SK-N-SH treated with all-trans-retinoic acid at 6 μM for 48 hours (cell line): ENCODE measurements around the gene TMEM11.

Experiments used
- ATAC-seq: fragments of 200-7000 bp; cut with Tn5 transposase; 3 replicates; pipeline ENCODE4 v1.9.1; 2020; ENCODE audit warnings: mild to moderate bottlenecking, moderate library complexity
- ARNTL ChIP-seq: fragments of 450-650 bp; formaldehyde crosslinking; IDR thresholded peaks from 2 replicates; pipeline ENCODE4 v1.5.0; 2020; ENCODE audit warnings: low read depth, mild to moderate bottlenecking, moderate library complexity, borderline replicate concordance
- BACH2 ChIP-seq: fragments of 250-450 bp; sonication (Bioruptor Pico); IDR thresholded peaks from 2 replicates; pipeline ENCODE4 v1.9.0; 2021; ENCODE audit warnings: mild to moderate bottlenecking, borderline replicate concordance
- CSDC2 ChIP-seq: fragments of 250-450 bp; sonication (Bioruptor Pico); IDR thresholded peaks from 2 replicates; pipeline ENCODE4 v1.5.0; 2020; ENCODE audit warnings: mild to moderate bottlenecking, moderate library complexity
- CSRNP3 ChIP-seq: fragments of 250-450 bp; sonication (Bioruptor Pico); IDR thresholded peaks from 2 replicates; pipeline ENCODE4 v1.5.1; 2021; ENCODE audit warnings: mild to moderate bottlenecking, moderate library complexity
- ESRRG ChIP-seq: fragments of 250-450 bp; sonication (Bioruptor Pico); IDR thresholded peaks from 2 replicates; pipeline ENCODE4 v1.6.1; 2021; ENCODE audit warnings: mild to moderate bottlenecking
- GLIS3 ChIP-seq: fragments of 250-450 bp; sonication (Bioruptor Pico); IDR thresholded peaks from 2 replicates; pipeline ENCODE4 v1.5.0; 2020; ENCODE audit warnings: mild to moderate bottlenecking, moderate library complexity
- ISL1 ChIP-seq: fragments of 250-450 bp; sonication (Bioruptor Pico); IDR thresholded peaks from 2 replicates; pipeline ENCODE4 v2.1.2; 2022; ENCODE audit warnings: mild to moderate bottlenecking, moderate library complexity
- OSR1 ChIP-seq: fragments of 250-450 bp; sonication (Bioruptor Pico); IDR thresholded peaks from 2 replicates; pipeline ENCODE4 v1.8.0; 2022; ENCODE audit warnings: moderate library complexity, mild to moderate bottlenecking, inconsistent platforms
- PATZ1 ChIP-seq: fragments of 250-450 bp; sonication (Bioruptor Pico); IDR thresholded peaks from 2 replicates; pipeline ENCODE4 v1.8.0; 2020; ENCODE audit warnings: mild to moderate bottlenecking, moderate library complexity, borderline replicate concordance
- POU6F1 ChIP-seq: fragments of 250-450 bp; sonication (Bioruptor Pico); IDR thresholded peaks from 2 replicates; pipeline ENCODE4 v1.8.0; 2021; ENCODE audit warnings: low read depth, mild to moderate bottlenecking, moderate library complexity, borderline replicate concordance
- PPARA ChIP-seq: fragments of 250-450 bp; sonication (Bioruptor Pico); IDR thresholded peaks from 2 replicates; pipeline ENCODE4 v1.5.0; 2020; ENCODE audit warnings: mild to moderate bottlenecking, borderline replicate concordance
- SNAI2 ChIP-seq: fragments of 250-450 bp; sonication (Bioruptor Pico); IDR thresholded peaks from 2 replicates; pipeline ENCODE4 v1.5.0; 2020; ENCODE audit warnings: mild to moderate bottlenecking, moderate library complexity
- TCF4 ChIP-seq: fragments of 250-450 bp; sonication (Bioruptor Pico); IDR thresholded peaks from 2 replicates; pipeline ENCODE4 v1.8.0; 2021; ENCODE audit warnings: mild to moderate bottlenecking, moderate library complexity, borderline replicate concordance
- TOX ChIP-seq: fragments of 250-450 bp; sonication (Bioruptor Pico); IDR thresholded peaks from 2 replicates; pipeline ENCODE4 v1.8.0; 2021; ENCODE audit warnings: mild to moderate bottlenecking, moderate library complexity, borderline replicate concordance
- TSHZ2 ChIP-seq: fragments of 250-450 bp; sonication (Bioruptor Pico); IDR thresholded peaks from 2 replicates; pipeline ENCODE4 v1.5.0; 2020; ENCODE audit warnings: mild to moderate bottlenecking, moderate library complexity
- ZFP3 ChIP-seq: fragments of 250-450 bp; sonication (Bioruptor Pico); IDR thresholded peaks from 2 replicates; pipeline ENCODE4 v1.5.0; 2020; ENCODE audit warnings: mild to moderate bottlenecking, moderate library complexity
- ZFP30 ChIP-seq: fragments of 450-650 bp; formaldehyde crosslinking; IDR thresholded peaks from 2 replicates; pipeline ENCODE4 v1.5.0; 2022; ENCODE audit warnings: mild to moderate bottlenecking, moderate library complexity
- ZNF565 ChIP-seq: fragments of 450-650 bp; formaldehyde crosslinking; conservative IDR thresholded peaks from 2 replicates; pipeline ENCODE4 v1.5.0; 2020; ENCODE audit warnings: low read depth, mild to moderate bottlenecking, moderate library complexity
- ZNF70 ChIP-seq: fragments of 450-650 bp; formaldehyde crosslinking; IDR thresholded peaks from 2 replicates; pipeline ENCODE4 v1.5.0; 2020; ENCODE audit warnings: mild to moderate bottlenecking, moderate library complexity
- ZNF8 ChIP-seq: fragments of 450-650 bp; formaldehyde crosslinking; IDR thresholded peaks from 2 replicates; pipeline ENCODE4 v1.5.0; 2020; ENCODE audit warnings: mild to moderate bottlenecking, moderate library complexity

TMEM11 gene

GRCh38 chr17:21213638-21214014, 335 bp downstream of the TMEM11 start:
- ATAC-seq, result peak; percentile 36
- TF ChIP-seq SNAI2 (CRISPR knock-in tag), result no peak

- TF ChIP-seq ZNF565 (CRISPR knock-in tag), result no peak
- TF ChIP-seq PATZ1 (CRISPR knock-in tag), result no peak
- TF ChIP-seq ARNTL (CRISPR knock-in tag), result no peak
- ATAC-seq, result no peak
Measured at GRCh38 chr17:21212826-21213637, 929 bp downstream of the TMEM11 start.

- no peak for TF ChIP-seq ISL1 (CRISPR knock-in tag)
- no peak for TF ChIP-seq ZNF565 (CRISPR knock-in tag)
- TF ChIP-seq OSR1 (CRISPR knock-in tag), result no peak
- TF ChIP-seq PPARA, result no peak
- TF ChIP-seq POU6F1 (CRISPR knock-in tag), result no peak
- no peak for TF ChIP-seq CSRNP3
- no peak for TF ChIP-seq TOX (CRISPR knock-in tag)
- TF ChIP-seq ESRRG (CRISPR knock-in tag), result no peak
- TF ChIP-seq GLIS3, result no peak
- TF ChIP-seq ZFP30 (CRISPR knock-in tag), result no peak
- no peak for TF ChIP-seq ZNF70 (CRISPR knock-in tag)
- no peak for ATAC-seq
Measured at GRCh38 chr17:21211825-21212479, 2.0 kb downstream of the TMEM11 start.

GRCh38 chr17:21210411-21211076, 3.4 kb downstream of the TMEM11 start:
- ATAC-seq, result no peak
- no peak for TF ChIP-seq ZFP30 (CRISPR knock-in tag)
- TF ChIP-seq GLIS3, result no peak
- TF ChIP-seq ZFP3 (CRISPR knock-in tag), result no peak
- TF ChIP-seq, all 23 proteins: peak for 0

- TF ChIP-seq OSR1 (CRISPR knock-in tag), result no peak
- no peak for TF ChIP-seq GLIS3
- TF ChIP-seq CSDC2, result no peak
- no peak for TF ChIP-seq TSHZ2
- no peak for TF ChIP-seq ISL1 (CRISPR knock-in tag)
- no peak for TF ChIP-seq ZNF565 (CRISPR knock-in tag)
- TF ChIP-seq ZNF8 (CRISPR knock-in tag), result no peak
- TF ChIP-seq TCF4, result no peak
- no peak for TF ChIP-seq BACH2 (CRISPR knock-in tag)
- TF ChIP-seq TOX (CRISPR knock-in tag), result no peak
- no peak for ATAC-seq
Measured at GRCh38 chr17:21209511-21210175, 4.3 kb downstream of the TMEM11 start.
